H1 (cell line): ENCODE results near the gene ATP5F1E. TPM values are rescaled to one million over a fixed set of nuclear protein-coding genes. Genes with fewer than 3 reads are reported as not detected.

ENCODE experiments used
- CTCF ChIA-PET: fragments of 300-600 bp; sonication (Branson Sonifier 250); formaldehyde crosslinking; loops from one replicate; lab custom pipeline; 2021; ENCODE audit not compliant: partially characterized antibody; lab: Charles Lee
- POLR2A ChIA-PET: fragments of 300-600 bp; sonication (Branson Sonifier 250); formaldehyde crosslinking; loops from one replicate; lab custom pipeline; 2021; ENCODE audit warnings: inconsistent platforms; ENCODE audit not compliant: partially characterized antibody; lab: Charles Lee
- DNase-seq, 2 experiments: peaks; one replicate each; pipeline versions ENCODE4 v3.0.0 to v3.0.0-alpha.2; 2010 to 2022; ENCODE audit warnings: low spot score in 2 of 2, low read depth in 1 of 2, mixed read lengths in 1 of 2
- FAIRE-seq: peaks from 2 replicates; lab custom pipeline; 2011; peaks lifted over from hg19 to GRCh38; lab: Jason Lieb, UNC
- H2AFZ ChIP-seq: 2 replicates; pipeline ENCODE4 v1.8.1; 2012; ENCODE audit warnings: low read length, inconsistent platforms
- H2AK5ac ChIP-seq: 2 replicates; pipeline ENCODE4 v1.6.1; 2013; ENCODE audit warnings: low read depth, low read length
- H2BK120ac ChIP-seq: replicated peaks from 2 replicates; pipeline ENCODE3; 2013; ENCODE audit warnings: low read depth, low read length, inconsistent platforms
- H2BK12ac ChIP-seq: 2 replicates; pipeline ENCODE4 v1.6.1; 2013; ENCODE audit warnings: low read depth, low read length
- H2BK15ac ChIP-seq: 2 replicates; pipeline ENCODE4 v1.6.1; 2013; ENCODE audit warnings: low read length
- H2BK20ac ChIP-seq: 2 replicates; pipeline ENCODE4 v1.6.1; 2013; ENCODE audit warnings: low read length
- H2BK5ac ChIP-seq: 2 replicates; pipeline ENCODE4 v1.6.1; 2013; ENCODE audit warnings: low read depth, low read length
- H3K14ac ChIP-seq: 2 replicates; pipeline ENCODE4 v1.6.1; 2013; ENCODE audit warnings: inconsistent platforms; ENCODE audit not compliant: insufficient read length
- H3K18ac ChIP-seq: 2 replicates; pipeline ENCODE4 v1.6.1; 2013; ENCODE audit warnings: low read length; ENCODE audit errors: extremely low read depth
- H3K23ac ChIP-seq: 2 replicates; pipeline ENCODE4 v1.6.1; 2013; ENCODE audit warnings: inconsistent platforms; ENCODE audit not compliant: insufficient read length
- H3K23me2 ChIP-seq: 2 replicates; pipeline ENCODE4 v1.6.1; 2013; ENCODE audit warnings: low read depth, low read length
- H3K27ac ChIP-seq: 2 replicates; pipeline ENCODE4 v1.6.1; 2011; ENCODE audit warnings: low read depth, low read length, inconsistent platforms
- H3K27me3 ChIP-seq, 4 experiments: replicated peaks in 1 of 4; 1 replicate in 1 of 4; 2 replicates in 3 of 4; pipeline versions ENCODE4 v1.6.1 to v1.8.1; 2011 to 2013; ENCODE audit warnings: low read length in 3 of 4, mild to moderate bottlenecking in 3 of 4, inconsistent platforms in 2 of 4, mixed read lengths in 2 of 4, moderate library complexity in 1 of 4; ENCODE audit not compliant: control insufficient read depth in 3 of 4, insufficient read depth in 3 of 4; ENCODE audit errors: extremely low read depth in 1 of 4
- H3K36me3 ChIP-seq, 4 experiments: 2 replicates each; pipeline versions ENCODE4 v1.6.1 to v1.8.1; 2011 to 2013; ENCODE audit warnings: mild to moderate bottlenecking in 4 of 4, low read length in 3 of 4, moderate library complexity in 2 of 4, control low read depth in 1 of 4, inconsistent platforms in 1 of 4; ENCODE audit not compliant: insufficient read depth in 4 of 4, control insufficient read depth in 2 of 4
- H3K4ac ChIP-seq: replicated peaks from 2 replicates; pipeline ENCODE3; 2013; ENCODE audit warnings: low read length, low read depth, mixed read lengths, inconsistent platforms; ENCODE audit not compliant: insufficient read length
- H3K4me1 ChIP-seq, 4 experiments: replicated peaks in 1 of 4; 1 replicate in 1 of 4; 2 replicates in 3 of 4; pipeline versions ENCODE4 v1.6.1 to v1.8.1; 2011 to 2013; ENCODE audit warnings: low read length in 3 of 4, inconsistent platforms in 2 of 4, mixed read lengths in 1 of 4; ENCODE audit not compliant: insufficient read depth in 4 of 4, control insufficient read depth in 3 of 4
- H3K4me2 ChIP-seq, 2 experiments: 2 replicates each; pipeline versions ENCODE4 v1.6.1 to v1.8.1; 2011 to 2013; ENCODE audit warnings: low read depth in 2 of 2, low read length in 2 of 2, control low read depth in 1 of 2, inconsistent platforms in 1 of 2, mild to moderate bottlenecking in 1 of 2; ENCODE audit not compliant: insufficient read depth in 1 of 2
- H3K4me3 ChIP-seq, 4 experiments: fragments of 200-600, 300-600 bp in 1 of 4; sonication (generic), shearing (Covaris generic), sonication (Bioruptor Twin) in 1 of 4; 2 replicates each; pipeline versions ENCODE4 v1.5.1 to v1.8.1; 2011 to 2016; ENCODE audit warnings: low read length in 4 of 4, low read depth in 3 of 4, control low read depth in 2 of 4, inconsistent platforms in 2 of 4, mild to moderate bottlenecking in 2 of 4, mixed read lengths in 1 of 4, moderate library complexity in 1 of 4; ENCODE audit not compliant: insufficient read depth in 2 of 4; ENCODE audit errors: extremely low read depth in 1 of 4
- H3K56ac ChIP-seq: replicated peaks from 2 replicates; pipeline ENCODE3; 2013; ENCODE audit warnings: low read depth, mild to moderate bottlenecking, mixed read lengths, low read length, inconsistent platforms; ENCODE audit not compliant: insufficient read length
- H3K79me1 ChIP-seq: 2 replicates; pipeline ENCODE4 v1.6.1; 2013; ENCODE audit warnings: low read depth, low read length, control low read depth
- H3K79me2 ChIP-seq, 2 experiments: 2 replicates each; pipeline versions ENCODE4 v1.6.1 to v1.8.1; 2012 to 2013; ENCODE audit warnings: low read length in 2 of 2, mild to moderate bottlenecking in 2 of 2, inconsistent platforms in 1 of 2; ENCODE audit not compliant: insufficient read depth in 2 of 2, control insufficient read depth in 1 of 2
- H3K9ac ChIP-seq, 4 experiments: replicated peaks in 1 of 4; 1 replicate in 1 of 4; 2 replicates in 3 of 4; pipeline versions ENCODE4 v1.6.1 to v1.8.1; 2011 to 2013; ENCODE audit warnings: low read depth in 3 of 4, low read length in 3 of 4, control low read depth in 2 of 4, mild to moderate bottlenecking in 2 of 4, moderate library complexity in 2 of 4, inconsistent platforms in 1 of 4; ENCODE audit errors: extremely low read depth in 1 of 4
- H3K9me3 ChIP-seq, 2 experiments: 2 replicates each; pipeline versions ENCODE4 v1.6.1 to v1.8.1; 2012 to 2013; ENCODE audit warnings: mild to moderate bottlenecking in 2 of 2, moderate library complexity in 2 of 2, control low read depth in 1 of 2, inconsistent platforms in 1 of 2, low read depth in 1 of 2, low read length in 1 of 2, mixed read lengths in 1 of 2; ENCODE audit not compliant: insufficient read depth in 2 of 2
- H4K20me1 ChIP-seq, 2 experiments: replicated peaks in 1 of 2; 2 replicates each; pipeline versions ENCODE3 to v1.8.1; 2011 to 2013; ENCODE audit warnings: inconsistent platforms in 2 of 2, low read length in 2 of 2, mild to moderate bottlenecking in 1 of 2; ENCODE audit not compliant: insufficient read depth in 2 of 2, control insufficient read depth in 1 of 2
- H4K5ac ChIP-seq: 2 replicates; pipeline ENCODE4 v1.6.1; 2013; ENCODE audit warnings: low read length, low read depth, mixed read lengths, inconsistent platforms; ENCODE audit not compliant: insufficient read length
- H4K8ac ChIP-seq: 2 replicates; pipeline ENCODE4 v1.8.0; 2013; ENCODE audit warnings: mild to moderate bottlenecking, moderate library complexity, low read length, inconsistent platforms; ENCODE audit not compliant: insufficient read depth; ENCODE audit errors: extremely low read depth
- H4K91ac ChIP-seq: replicated peaks from 2 replicates; pipeline ENCODE3; 2013; ENCODE audit warnings: low read length, mixed read lengths, inconsistent platforms; ENCODE audit not compliant: insufficient read length
- TEAD4 ChIP-seq: IDR thresholded peaks from 2 replicates; pipeline ENCODE4 v1.6.1; 2012; ENCODE audit warnings: low read depth, low read length, inconsistent platforms, mixed read lengths
- WGBS, 2 experiments: shearing (Covaris generic) in 1 of 2; methylation state at CpG; one replicate each; pipeline versions ENCODE4 v1.1.6 to v1.1.7; 2013 to 2015; ENCODE audit warnings: low lambda C conversion rate in 2 of 2, mixed read lengths in 2 of 2, inconsistent platforms in 1 of 2, low coverage in 1 of 2, missing lambda C conversion rate in 1 of 2; ENCODE audit not compliant: insufficient replicate concordance in 2 of 2, insufficient coverage in 1 of 2, insufficient read length in 1 of 2; ENCODE audit errors: extremely low coverage in 1 of 2, missing lambda C conversion rate in 1 of 2; 5-methylcytosine and 5-hydroxymethylcytosine counted together
- polyA plus RNA-seq, 7 experiments: library from polyadenylated mRNA; depleted of rRNA in 3 of 7; stranded (reverse) in 5 of 7; unstranded in 2 of 7; fragments of >200 nt in 5 of 7; fragments of 200-250 nt in 2 of 7; gene quantifications; 1 replicate in 5 of 7; 2 replicates in 1 of 7; 4 replicates in 1 of 7; pipeline versions ENCODE4 v1.2.1 to v1.2.3, GENCODE V29; 2011 to 2013; ENCODE audit warnings: missing spikeins in 2 of 7, mixed read lengths in 2 of 7
- total RNA-seq: library from RNA; stranded (reverse); fragmentation: NEBNext Ultra II Directional; extraction: Animal tissue kit (Norgen Biotek cat#: 25700); gene quantifications from 2 replicates; pipeline ENCODE4 v1.2.1, GENCODE V29; 2021
- TF ChIP-seq, protein P1 (sequence below): IDR thresholded peaks from 2 replicates; pipeline ENCODE4 v1.6.1; 2011; ENCODE audit warnings: low read depth, mild to moderate bottlenecking, low read length; ENCODE audit not compliant: insufficient read depth

ATP5F1E gene
- total and polyA plus RNA-seq, 2 of the 8 experiments (the other 6 are each of a cell fraction or from before 2014, with no cell fraction given) = 15.7 to 47.8 TPM

DNA sequence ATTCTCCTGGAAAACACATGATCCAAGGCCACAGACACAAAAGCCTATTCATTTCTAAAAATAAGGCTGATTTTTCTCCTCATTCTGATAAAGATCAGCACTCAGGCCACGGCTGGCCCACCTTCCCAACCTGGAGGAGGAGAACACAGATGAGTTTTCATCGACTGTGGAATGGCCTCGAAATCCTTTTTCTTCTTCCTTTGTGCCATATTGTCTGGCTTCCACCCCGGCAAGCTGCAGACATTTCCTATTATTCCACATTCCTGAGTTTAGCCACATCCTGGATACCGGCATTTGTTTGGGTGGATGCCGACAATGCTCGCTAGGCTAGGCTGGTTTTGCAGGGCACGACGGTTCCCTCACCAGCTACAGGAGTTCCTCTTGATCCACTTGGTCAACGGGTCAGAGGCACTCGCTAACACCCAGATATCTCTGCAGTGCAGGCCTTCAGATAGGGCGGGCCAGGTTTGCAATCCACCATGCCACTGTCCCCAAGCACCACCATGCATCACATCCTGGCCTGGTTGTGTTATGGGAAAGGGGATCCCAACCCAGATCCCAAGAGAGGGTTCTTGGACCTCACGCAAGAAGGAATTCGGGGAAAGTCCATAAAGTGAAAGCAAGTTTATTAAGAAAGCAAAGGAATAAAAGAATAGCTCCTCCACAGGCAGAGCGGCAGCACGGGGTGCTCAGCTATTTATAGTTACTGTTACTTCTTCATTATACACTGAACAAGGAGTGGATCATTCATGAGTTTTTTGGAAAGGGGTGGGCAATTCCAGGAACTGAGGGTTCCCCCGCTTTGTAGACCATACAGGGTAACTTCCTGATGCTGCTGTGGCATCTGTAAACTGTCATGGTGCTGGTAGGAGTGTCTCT lies 20.9 kb downstream of the ATP5F1E start:
- CTCF ChIA-PET = interaction anchor here (0.7 to 1.3 kb wide), 4 partner anchors 12 to 1203 kb away, joined by 3 read pairs; no protein-coding TSS in a partner anchor
- H2BK15ac ChIP-seq = no peak overlapping the region
- no peak overlapping the region for H2AFZ ChIP-seq
- H2BK20ac ChIP-seq = no peak overlapping the region
- 0 out of 2 replicates have a peak overlapping the region, but pooled peaks have one; percentile 39 for H2BK12ac ChIP-seq
- H3K79me2 ChIP-seq = no peaks in the 10 kb centered on the region
- no peak overlapping the region for H3K9ac ChIP-seq
- no peaks in the 10 kb centered on the region for H3K9me3 ChIP-seq
- peaks cover 2% of the 10 kb centered on the region; the same call in 1 of the 2 replicates for H3K23me2 ChIP-seq
- no peak for FAIRE-seq
- H4K5ac ChIP-seq = no peak overlapping the region
- no peak overlapping the region for H3K18ac ChIP-seq
- no peak overlapping the region for H4K8ac ChIP-seq
- H4K91ac ChIP-seq = no peak overlapping the region
- DNase-seq = peak in 1 of 2 experiments; percentile 26
- no peak overlapping the region for H2BK120ac ChIP-seq
- peaks cover 0 to 7% (median 6%) of the 10 kb centered on the region in 4 experiments; a peak in 3 of 7 replicates for H3K4me1 ChIP-seq
- POLR2A ChIA-PET = interaction anchor here (0.6 to 1.7 kb wide), 2 partner anchors 11 to 159 kb away, joined by 3 to 9 read pairs; partner anchors contain the start of gene GNAS
- no peak overlapping the region for H3K4ac ChIP-seq
- H3K14ac ChIP-seq = no peak overlapping the region
- H2BK5ac ChIP-seq = no peak overlapping the region
- no peak overlapping the region for H2AK5ac ChIP-seq
- H3K27ac ChIP-seq = no peak overlapping the region
- H3K4me2 ChIP-seq = no peak overlapping the region
- H3K36me3 ChIP-seq = no peaks in the 10 kb centered on the region
- WGBS, 2 experiments = 90% methylated on average over 17 of the region's 17 CpGs; no CpG with 5 or more reads in 1 of the 2 experiments
- H3K4me3 ChIP-seq = no peak overlapping the region
- H3K27me3 ChIP-seq = peaks cover 0 to 11% (median 5%) of the 10 kb centered on the region in 4 experiments; a peak in 4 of 7 replicates
- TF ChIP-seq, protein P1, sequence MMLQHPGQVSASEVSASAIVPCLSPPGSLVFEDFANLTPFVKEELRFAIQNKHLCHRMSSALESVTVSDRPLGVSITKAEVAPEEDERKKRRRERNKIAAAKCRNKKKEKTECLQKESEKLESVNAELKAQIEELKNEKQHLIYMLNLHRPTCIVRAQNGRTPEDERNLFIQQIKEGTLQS = no peak
- 0 out of 2 replicates have a peak, but pooled peaks have one; percentile 7 for TF ChIP-seq TEAD4
- no peak overlapping the region for H3K23ac ChIP-seq
- H3K79me1 ChIP-seq = no peaks in the 10 kb centered on the region
- no peak overlapping the region for H3K56ac ChIP-seq
- H4K20me1 ChIP-seq = no peaks in the 10 kb centered on the region
